Dedifferentiated amniotic fluid mesenchymal stem cell (primary cell): ENCODE data around the gene LRR1.
"Not testable (repeated sequence)": the region's sequence is repeated elsewhere in the genome, so short reads cannot be mapped to it uniquely, and the experiment has no call there.

Source experiments
- DNase-seq: peaks from one replicate; pipeline ENCODE4 v3.0.0-alpha.2; 2016; ENCODE audit errors: extremely low spot score

The LRR1 gene

GRCh38 chr14:49623941-49624839 is 25.4 kb downstream of the LRR1 start:
- no peak for DNase-seq

GRCh38 chr14:49633640-49634546 is 35.2 kb downstream of the LRR1 start:
- peak; percentile 92 for DNase-seq

DNA sequence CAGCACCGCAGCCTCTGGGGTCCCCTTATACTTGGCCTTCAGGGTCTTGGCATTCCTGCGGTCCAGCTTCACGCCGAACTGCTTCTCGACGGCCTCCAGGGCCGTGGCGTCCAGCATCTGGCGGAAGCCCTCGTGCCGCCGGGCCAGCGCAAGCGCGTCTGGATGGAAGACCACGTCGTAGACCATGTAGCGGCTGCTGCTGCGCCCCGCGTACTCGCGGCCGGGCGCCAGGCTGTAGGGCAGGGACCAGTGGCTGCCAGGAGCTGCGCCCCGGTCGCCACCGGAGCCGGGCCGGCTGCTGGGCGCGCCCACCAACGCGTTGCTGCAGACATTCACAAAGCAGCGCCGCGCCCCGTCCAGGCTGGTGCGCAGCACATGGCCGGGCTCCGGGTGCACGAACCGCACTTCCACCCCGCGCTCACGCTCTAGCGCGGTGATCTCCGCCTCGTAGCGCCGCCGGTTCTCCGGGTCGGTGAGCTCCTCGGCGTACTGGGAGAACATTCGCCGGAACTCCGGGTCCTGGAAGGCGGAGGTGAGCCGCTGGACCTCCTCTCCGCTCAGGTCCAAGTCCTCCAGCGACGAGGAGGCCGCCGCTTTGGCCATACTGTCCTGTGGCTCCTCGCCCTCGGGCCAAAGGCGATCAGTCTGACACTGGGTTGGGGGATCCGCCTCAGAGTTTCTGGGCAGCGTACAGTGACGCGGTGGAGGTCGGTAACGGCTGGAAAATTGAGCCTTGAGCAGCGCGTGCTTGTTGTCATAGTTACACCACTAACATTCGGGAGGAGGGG is 36.0 kb downstream of the LRR1 start, which contains the start of gene DNAAF2:
Gene DNAAF2 (minus strand): TSS at position 698 of the 788 bp plus-strand sequence. CDS start 95 bp downstream, at position 603.
- peak; percentile 59 for DNase-seq

DNA sequence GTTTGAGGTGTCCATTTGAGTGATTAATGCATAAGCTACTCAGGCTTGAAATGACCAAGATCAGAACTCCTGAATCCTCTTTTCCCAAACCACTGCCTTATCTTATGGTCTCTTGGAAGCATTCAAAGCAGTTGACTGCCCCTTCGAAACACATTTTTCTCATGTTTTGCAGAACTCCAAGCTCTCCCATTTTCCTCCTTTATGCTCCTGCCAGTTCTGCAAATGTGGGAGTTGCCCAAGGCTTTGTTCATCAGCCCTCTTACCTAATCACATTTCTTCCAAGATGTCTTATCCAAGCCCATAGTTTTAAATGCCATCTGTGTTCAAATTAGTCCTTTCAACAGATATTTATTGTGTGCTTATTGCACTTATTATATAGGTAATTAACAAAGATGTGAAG is 38.1 kb downstream of the LRR1 start:
- DNase-seq: no peak

DNA sequence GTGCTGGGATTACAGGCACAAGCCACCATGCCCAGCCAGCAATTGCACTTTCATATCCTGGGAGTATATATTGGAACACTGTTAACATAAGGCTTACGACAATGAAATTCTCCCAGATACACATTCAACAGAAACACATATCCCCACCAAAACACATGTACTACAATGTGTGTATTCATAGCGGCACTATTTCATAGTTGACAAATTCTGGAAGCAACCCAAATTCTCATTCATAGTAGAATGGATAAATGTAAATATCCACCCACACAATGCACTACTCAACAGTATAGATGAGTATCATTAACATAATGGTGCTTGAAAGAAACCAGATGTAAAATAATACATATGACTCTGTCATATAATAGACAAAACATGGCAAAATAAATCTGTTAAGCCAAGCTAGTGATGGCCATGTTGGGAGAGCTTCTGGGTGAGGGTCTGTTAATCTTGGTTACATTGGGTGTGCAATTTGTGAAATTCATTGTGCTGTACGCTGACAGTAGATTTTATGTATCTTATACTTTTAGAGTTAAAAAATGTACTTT is 38.9 kb downstream of the LRR1 start:
- no peak for DNase-seq

DNA sequence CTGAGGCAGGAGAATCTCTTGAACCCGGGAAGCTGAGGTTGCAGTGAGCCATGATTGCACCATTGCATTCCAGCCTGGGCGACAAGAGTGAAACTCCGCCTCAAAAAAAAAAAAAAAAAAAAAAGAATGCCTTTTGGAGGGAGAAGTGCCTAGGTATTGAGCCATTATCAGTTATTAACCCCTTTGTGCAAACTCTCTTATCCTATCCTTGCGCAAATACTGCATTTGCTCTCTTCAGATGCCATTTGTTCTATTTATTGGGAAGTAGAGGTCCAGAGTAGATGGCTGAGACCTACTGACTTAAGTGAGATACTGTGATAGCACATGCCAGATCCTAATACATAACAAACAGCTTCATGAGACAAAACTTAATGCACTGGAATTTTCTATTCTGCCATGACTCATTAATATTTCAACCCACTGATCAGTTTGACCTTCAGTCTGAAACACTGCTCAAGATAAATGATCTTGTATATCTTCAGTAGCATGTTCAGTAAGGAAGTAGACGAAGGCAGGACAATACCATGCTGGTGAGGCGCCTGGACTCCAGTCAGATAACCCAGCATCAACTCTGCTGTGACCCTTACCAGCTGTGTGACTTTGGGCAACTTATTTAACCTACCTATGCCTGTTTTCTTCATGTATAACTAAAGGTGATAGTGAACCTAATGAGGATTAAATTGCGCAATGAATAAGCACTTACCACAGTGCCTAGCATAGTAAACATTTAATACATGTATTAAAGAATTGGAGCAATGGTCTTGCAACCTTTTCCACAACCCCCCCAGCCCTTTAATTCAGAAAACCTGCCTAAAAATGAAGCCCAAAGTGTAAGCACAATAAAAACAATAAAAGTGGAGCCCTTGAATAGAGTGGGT is 42.0 kb downstream of the LRR1 start:
- DNase-seq: no peak

- DNase-seq: no peak
These were observed 43.0 kb downstream of the LRR1 start for GRCh38 chr14:49641697-49642129.

GRCh38 chr14:49642163-49642562 is 43.4 kb downstream of the LRR1 start:
- no peak for DNase-seq

DNA sequence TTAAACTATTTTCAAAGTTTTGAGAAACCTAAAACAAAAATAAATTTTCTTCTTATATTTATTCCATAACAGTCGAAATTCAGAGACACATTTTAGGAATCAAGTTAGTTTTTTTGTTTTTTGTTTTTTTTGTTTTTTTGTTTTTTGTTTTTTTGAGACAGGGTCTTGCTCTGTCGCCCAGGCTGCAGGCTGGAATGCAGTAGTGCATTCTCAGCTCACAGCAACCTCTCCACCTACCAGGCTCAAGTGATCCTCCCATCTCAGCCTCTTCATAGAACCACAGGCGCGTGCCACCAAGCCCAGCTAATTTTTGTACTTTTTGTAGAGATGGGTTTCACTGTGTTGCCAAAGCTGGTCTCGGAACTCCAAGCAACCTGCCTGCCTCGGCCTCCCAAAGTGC is 54.8 kb downstream of the LRR1 start:
- DNase-seq: no peak

GRCh38 chr14:49654511-49654910 is 55.8 kb downstream of the LRR1 start:
- DNase-seq: no peak

- not testable (repeated sequence) for DNase-seq
These were observed 58.8 kb downstream of the LRR1 start for GRCh38 chr14:49657500-49657899.

DNA sequence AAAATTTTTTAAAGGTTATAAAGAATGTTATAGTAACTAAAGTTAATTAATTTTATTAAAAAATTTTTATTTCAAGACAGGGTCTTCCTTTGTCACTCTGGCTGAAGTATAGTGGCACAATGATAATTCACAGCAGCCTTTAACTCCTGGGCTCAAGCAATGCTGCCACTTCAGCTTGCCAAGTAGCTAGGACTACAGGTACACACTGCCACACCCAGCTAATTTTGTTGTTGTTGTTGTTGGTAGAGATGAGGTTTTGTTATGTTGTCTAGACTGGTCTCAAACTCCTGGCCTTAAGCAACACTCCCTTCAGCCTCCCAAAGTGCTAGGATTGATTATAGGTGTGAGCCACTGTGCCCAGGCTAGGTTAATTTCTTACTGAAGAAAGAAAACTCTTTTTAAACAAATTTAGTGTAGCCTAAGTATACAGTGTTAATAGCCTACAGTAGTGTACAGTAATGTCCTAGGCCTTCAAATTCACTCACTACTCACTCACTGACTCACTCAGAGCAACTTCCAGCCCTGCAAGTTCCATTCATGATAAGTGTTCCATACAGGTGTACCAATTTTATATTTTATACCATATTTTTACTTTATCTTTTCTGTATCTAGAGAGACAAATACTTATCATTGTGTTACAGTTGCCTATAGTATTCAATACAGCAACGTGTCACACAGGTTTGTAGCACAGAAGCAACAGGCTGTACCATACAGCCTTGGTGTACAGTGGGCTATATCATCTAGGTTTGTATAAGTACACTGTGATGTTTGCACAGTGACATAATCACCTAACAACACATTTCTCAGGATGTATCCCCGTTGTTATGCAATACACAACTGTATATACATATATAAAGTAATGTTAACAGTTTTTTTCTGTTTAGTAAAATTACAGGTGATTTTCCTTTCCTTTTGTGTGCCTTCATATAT is 61.1 kb downstream of the LRR1 start:
- no peak for DNase-seq
